ENCODE results near the gene MDFIC. TPM values are rescaled to one million over a fixed set of nuclear protein-coding genes. Genes with fewer than 3 reads are reported as not detected.

Gene MDFIC
- total and polyA plus RNA-seq, 2 of the 4 experiments (the other 2 are of a cell fraction), result 16.9 to 35.0 TPM

- H3K27me3 ChIP-seq (ENCODE audit: control insufficient read depth, insufficient read depth, low read length), result no peaks in the 10 kb centered on the region
- H2BK15ac ChIP-seq (ENCODE audit: low read depth, low read length), result no peak overlapping the region
- no peak overlapping the region for H3K14ac ChIP-seq (replicated peaks; ENCODE audit: low read depth, low read length)
- ChIA-PET CTCF (no interaction called here), POLR2A (ENCODE audit: unreplicated experiment) (no interaction called here)
- H2AK5ac ChIP-seq (ENCODE audit: low read depth, low read length), result no peak overlapping the region
- H2BK120ac ChIP-seq (ENCODE audit: low read depth, low read length), result no peak overlapping the region
- TF ChIP-seq RCOR1 (IDR thresholded peaks at IDR 0.05; ENCODE audit: insufficient replicate concordance, low read length), result no peak
- TF ChIP-seq CHD1 (IDR thresholded peaks at IDR 0.05; ENCODE audit: low read depth, low read length), result no peak
- TF ChIP-seq SMC3 (IDR thresholded peaks at IDR 0.05; ENCODE audit: low read depth, low read length), result no peak
- TF ChIP-seq CTCF (conservative IDR thresholded peaks at IDR 0.05; ENCODE audit: low read depth, low read length), result no peak
- TF ChIP-seq FOS (IDR thresholded peaks at IDR 0.05; ENCODE audit: low read depth, low read length), result no peak
- TF ChIP-seq BHLHE40 (IDR thresholded peaks at IDR 0.05; ENCODE audit: low read depth, low read length), result no peak
- H2AFZ ChIP-seq (replicated peaks; ENCODE audit: low read length, poor library complexity), result no peak overlapping the region
- BruUV-seq (replicated peaks), result no TSS peak
- no peak overlapping the region for H2AK9ac ChIP-seq (replicated peaks; ENCODE audit: low read depth, low read length, poor library complexity)
- no peak overlapping the region for H3K9ac ChIP-seq (ENCODE audit: low read depth, low read length)
- no peak for DNase-seq
- dilution Hi-C loops (cut with HindIII; ENCODE audit: low sequenced_read_pairs, unreplicated experiment) (no loop called here), intact Hi-C loops (cut with micrococcal nuclease) (no loop called here), in situ Hi-C loops (cut with MboI; ENCODE audit: low sequenced_read_pairs) (no loop called here)
- H4K91ac ChIP-seq (ENCODE audit: insufficient read depth, low read depth, low read length), result no peak overlapping the region
- H3K4ac ChIP-seq (ENCODE audit: low read depth, low read length), result no peak overlapping the region
- no peak overlapping the region for H3K18ac ChIP-seq (ENCODE audit: low read depth, low read length)
- peaks cover 8% of the 10 kb centered on the region for H3K4me1 ChIP-seq (ENCODE audit: control insufficient read depth, insufficient read depth, low read length)
- no peaks in the 10 kb centered on the region for H3K9me3 ChIP-seq (ENCODE audit: control insufficient read depth, insufficient read depth, low read length)
- H3K27ac ChIP-seq (ENCODE audit: insufficient read depth, low read length), result no peak overlapping the region
- no peak overlapping the region for H3K23ac ChIP-seq (ENCODE audit: low read depth, low read length)
- H4K8ac ChIP-seq (ENCODE audit: low read depth in 2 of 2, low read length in 2 of 2), result no peak overlapping the region
- H3K56ac ChIP-seq (ENCODE audit: extremely low read depth, insufficient read depth, low read length), result no peak overlapping the region
- H3K4me3 ChIP-seq (ENCODE audit: insufficient read depth, low read depth, low read length), result no peak overlapping the region
- peaks cover 10% of the 10 kb centered on the region; the same call in 1 of the 2 replicates for H3K9me1 ChIP-seq (ENCODE audit: insufficient read depth, low read length)
- peaks cover 3 to 32% of the 10 kb centered on the region in 2 experiments; a peak in 3 of 4 replicates for H3K79me1 ChIP-seq (ENCODE audit: low read depth in 1 of 2, low read length in 2 of 2)
- H2BK5ac ChIP-seq (ENCODE audit: low read depth, low read length, poor library complexity, severe bottlenecking), result no peak overlapping the region
- WGBS, 2 experiments (ENCODE audit: extremely low coverage in 2 of 2, insufficient read length in 1 of 2), result no CpG with 5 or more reads among the region's 1 CpG
- no peak overlapping the region for H2BK20ac ChIP-seq (ENCODE audit: low read depth, low read length)
- H3K36me3 ChIP-seq (ENCODE audit: control insufficient read depth, insufficient read depth, low read length), result peaks cover 2% of the 10 kb centered on the region; the same call in 1 of the 2 replicates
- ATAC-seq (ENCODE audit: low read depth), result no peak
- H4K5ac ChIP-seq (ENCODE audit: low read depth, low read length), result no peak overlapping the region
- no peaks in the 10 kb centered on the region for H4K20me1 ChIP-seq (ENCODE audit: insufficient read depth, low read length)
- no peak overlapping the region for H3K4me2 ChIP-seq (ENCODE audit: low read depth, low read length)
These were observed 88.5 kb downstream of the MDFIC start for GRCh38 chr7:115010441-115010820.

All from IMR-90 (cell line).